Fibroblast of upper back skin (primary cell): ENCODE data around the gene IFT80.
A peak's percentile ranks its signal among the peaks of the same experiment; 100 is the strongest.
"Not testable (repeated sequence)": the region's sequence is repeated elsewhere in the genome, so short reads cannot be mapped to it uniquely, and the experiment has no call there.

Experiments
- DNase-seq: peaks from one replicate; pipeline ENCODE4 v3.0.0-alpha.2; 2013

IFT80 gene

DNA sequence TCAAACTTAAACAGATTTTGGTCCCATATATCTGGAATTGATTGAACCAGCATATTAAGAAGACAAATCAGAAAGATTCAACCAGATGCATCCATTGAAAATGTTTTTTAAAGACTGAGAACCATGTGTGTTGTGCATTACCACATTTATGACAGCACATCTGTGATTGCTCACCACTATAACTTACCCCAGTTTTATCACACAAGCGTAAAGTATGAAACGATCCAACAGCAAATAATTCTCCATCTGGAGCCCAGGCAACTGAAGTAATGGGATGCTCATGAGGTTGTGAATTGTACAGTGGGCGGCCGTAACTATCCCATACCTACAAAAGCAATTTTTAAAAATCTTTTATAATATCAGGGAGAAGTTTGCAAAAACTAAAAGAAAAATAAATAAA lies 43.2 kb downstream of the IFT80 start:
- DNase-seq: no peak

DNA sequence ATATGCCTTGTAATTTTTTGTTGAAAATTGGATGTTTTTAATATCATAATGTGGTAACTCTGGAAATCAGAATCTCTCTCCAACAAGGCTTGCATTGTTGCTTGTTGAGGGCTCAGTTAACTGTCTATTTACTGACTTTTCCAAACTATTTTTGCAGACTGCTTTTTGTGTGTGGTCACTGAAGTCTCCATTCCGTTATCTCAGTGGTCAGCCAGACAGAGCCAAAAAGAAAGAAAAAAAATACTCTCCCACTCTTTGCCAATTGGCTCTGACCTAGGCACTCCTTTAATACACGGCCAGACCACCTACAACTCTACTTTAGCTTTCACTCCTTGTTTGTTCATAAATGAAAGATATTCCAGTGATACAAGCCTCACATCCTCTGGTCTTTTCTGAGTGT lies 52.5 kb downstream of the IFT80 start:
- DNase-seq: no peak

DNA sequence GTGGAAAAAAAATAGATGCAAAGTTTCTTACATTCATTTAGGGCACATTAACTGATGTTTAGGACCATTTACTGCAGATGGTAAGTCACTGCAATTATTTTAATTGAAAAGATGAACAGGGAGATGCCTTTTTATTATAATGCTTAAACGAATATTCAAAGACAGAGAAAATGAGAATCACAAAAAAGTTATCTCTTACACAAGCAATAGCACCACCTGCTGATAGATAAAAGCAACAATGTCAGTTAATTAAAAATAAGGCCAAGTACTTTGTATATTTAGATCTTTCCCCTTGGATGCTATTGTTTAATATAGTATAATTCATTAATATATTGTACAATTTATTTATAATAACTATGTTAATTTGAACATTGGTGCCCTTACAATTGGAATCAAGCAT lies 55.9 kb downstream of the IFT80 start:
- DNase-seq: peak; percentile 45

DNA sequence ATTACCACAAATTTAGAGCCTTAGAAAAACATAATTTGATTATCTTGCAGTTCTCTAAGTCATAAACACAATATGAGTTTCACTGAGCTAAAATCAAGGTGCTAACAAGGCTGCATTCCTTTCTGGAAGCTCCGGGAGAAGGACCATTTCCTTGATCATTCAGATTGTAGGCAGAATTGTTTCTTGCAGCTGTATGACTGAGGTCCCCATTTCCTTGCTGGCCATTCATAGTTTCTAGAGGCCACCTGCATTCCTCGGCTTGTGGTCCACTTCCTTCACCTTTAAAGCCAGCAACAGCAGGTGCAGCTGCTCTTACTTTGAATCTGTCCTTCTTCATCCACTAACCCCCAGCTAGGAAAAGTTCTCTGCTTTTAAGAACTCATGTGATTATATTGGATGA lies 58.7 kb downstream of the IFT80 start:
- no peak for DNase-seq

DNA sequence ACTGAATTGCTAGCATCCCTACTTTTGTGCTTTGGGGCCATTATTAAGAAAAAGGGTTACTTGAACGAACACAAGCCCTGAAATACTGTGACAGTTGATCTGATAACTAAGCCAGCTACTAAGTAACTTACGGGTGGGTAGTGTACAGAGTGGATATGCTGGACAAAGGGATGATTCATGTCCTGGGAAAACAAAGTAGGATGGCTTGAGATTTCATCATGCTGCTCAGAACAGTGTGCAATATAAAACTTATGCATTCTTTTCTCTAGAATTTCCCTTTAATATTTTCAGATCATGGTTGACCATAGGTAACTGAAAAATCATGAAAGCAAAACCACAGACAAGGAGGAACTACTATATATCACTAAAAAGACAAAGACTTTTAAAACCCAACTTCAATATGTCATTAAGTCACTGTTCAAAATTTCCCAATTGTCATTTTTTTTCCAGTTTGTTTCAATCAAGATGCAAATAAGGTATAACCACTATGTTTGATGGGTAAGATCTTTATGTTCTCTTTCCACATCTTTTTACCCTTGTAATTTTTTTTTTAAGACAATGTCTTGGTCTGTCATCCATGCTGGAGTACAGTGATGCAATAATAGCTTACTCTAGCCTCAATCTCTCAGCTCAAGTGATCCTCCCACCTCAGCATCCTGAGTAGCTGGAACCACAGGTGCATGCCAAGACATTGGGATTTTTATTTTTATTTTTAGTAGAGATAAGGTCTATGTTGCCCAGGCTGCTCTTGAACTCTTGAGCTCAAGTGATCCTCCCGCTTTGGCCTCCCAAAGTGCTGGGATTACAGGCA lies 67.7 kb downstream of the IFT80 start:
- DNase-seq: peak; percentile 96

DNA sequence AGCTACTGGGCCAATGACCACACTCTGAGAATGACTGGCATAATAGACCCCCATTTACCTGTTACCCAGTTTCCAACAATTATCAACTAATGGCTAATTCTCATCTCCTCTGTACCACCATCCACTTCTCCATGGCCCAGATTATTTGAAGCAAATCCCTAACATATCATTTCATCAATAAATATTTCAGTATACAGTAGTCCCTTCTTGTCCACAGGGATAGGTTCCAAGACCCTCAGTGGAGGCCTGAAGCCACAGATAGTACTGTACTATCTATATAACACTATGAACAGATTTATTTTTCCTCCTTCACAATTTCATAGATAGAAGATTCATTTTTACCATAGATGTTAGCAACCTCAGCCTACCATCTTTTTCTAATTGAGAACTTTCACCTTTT lies 68.3 kb downstream of the IFT80 start:
- no peak for DNase-seq

DNA sequence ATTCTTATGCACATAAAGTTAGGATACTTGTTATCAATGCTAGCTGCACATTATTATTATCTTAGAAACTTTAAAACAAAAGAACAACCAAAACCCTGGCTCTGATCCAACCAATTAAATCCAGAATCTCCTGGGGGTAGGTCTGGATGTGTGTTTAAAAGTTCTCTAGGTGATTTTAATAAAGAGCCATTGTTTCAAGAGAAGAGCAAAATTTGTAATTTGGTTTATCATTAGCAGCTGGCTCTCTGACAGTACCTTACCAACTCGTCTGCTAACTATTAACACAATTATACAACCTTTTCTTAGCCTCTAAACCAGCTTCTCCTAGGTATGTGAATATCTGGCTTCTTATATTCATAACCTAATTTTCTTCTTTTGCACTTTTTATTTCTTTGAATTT lies 68.9 kb downstream of the IFT80 start:
- peak; percentile 6 for DNase-seq

DNA sequence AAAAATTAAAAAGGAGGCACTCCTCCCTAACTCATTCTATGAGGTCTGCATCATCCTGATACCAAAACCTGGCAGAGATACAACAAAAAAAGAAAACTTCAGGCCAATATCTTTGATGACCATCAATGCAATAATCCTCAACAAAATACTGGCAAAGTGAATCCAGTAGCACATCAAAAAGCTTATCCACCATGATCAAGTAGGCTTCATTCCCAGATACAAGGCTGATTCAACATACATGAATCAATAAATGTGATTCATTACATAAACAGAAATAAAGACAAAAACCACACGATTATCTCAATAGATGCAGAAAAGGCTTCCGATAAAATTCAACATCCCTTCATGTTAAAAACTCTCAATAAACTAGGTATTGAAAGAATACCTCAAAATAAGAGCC lies 72.7 kb downstream of the IFT80 start:
- peak; percentile 16 for DNase-seq

DNA sequence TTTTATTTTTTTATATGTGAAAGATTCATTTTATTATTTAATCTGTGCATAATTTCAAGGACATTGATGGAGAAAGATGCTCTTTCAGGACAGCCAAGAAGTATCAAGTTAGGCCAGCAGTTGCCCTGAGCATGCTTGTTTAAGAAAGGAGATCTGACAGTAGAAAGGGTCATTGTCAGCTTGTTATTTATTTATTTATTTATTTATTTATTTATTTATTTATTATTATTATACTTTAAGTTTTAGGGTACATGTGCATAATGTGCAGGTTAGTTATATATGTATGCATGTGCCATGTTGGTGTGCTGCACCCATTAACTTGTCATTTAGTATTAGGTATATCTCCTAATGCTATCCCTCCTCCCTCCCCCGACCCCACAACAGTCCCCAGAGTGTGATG lies 77.2 kb downstream of the IFT80 start:
- not testable (repeated sequence) for DNase-seq

DNA sequence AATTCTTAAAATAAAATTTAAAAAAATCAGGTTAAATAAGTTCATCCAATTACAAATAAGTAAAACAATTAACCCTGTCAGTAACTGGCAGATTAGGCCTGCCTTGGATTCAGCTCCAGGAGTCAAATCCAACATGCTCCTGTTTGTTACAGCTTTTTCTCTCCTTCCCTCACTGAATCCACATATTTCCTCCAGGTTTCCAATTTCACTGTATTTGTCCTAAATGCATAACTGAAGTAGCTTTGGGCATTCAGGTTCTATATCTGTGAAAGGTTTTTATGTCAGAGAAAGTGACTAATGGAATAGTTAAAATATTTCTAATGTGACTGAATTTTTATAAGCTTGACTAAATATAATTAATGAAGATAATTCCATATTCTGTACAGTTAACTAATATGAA lies 79.7 kb downstream of the IFT80 start:
- DNase-seq: peak; percentile 3

DNA sequence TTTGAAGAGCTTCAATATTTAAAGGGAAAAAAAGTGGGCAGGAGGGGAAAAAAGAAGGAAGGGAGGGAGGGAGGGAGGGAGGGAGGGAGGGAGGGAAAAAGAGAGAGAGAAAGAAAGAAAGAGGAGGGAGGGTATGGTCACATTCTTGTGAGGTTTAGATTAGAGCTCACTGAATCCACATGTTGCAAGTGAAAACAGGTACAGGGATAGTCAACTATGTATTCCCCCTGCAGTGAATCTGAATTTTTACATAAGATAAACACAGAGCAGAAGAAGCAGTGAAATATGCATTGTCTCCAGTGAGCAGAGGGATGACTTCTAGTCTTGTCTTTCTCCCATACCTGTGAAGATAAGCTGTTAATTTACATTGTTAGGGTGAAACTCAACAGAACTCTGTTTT lies 84.0 kb downstream of the IFT80 start:
- DNase-seq: no peak

DNA sequence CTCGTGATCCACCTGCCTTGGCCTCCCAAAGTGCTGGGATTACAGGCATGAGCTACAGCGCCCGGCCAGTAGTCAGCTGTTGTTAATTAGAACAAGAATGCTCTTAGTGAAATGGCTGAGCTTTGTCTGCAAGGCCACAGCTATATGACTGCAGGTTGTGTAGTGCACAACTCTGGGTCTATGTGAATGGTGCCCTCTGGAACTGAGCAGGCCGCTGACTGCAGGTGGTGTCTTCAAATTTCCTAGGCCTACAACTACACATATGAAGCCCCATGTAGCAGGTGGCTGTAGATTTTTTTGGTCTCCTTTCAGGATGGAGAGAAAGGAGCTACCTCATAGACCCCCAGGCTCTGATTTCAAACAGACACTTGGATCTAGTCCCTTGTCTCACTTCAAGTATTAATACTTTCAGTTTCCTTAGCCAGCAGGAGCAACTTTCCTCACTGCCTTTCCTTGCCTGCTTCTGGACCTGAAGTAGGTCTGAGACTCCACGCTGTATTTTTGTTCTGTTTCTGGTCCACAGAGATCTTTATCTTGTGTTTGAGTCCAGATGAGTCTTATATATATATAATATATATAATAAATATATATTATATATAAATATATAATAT lies 86.9 kb downstream of the IFT80 start:
- DNase-seq: no peak

DNA sequence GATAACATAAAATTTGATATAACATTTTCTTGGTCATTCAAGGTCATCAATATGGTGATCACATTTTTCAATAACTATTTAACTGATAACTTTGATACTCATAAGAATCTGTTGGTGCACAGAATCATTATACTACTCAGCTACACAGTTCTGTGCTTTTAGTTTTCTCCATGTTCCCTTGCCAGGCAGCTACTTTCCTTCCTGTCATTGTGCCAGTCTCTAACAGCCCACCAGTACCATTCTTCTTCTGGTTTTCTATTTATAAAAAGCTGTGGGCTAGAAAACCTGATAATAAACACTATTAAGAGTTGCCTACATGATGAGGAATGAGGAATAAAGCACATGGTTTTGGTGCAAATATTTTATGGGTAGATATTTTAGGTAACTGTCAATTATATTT lies 96.2 kb downstream of the IFT80 start:
- no peak for DNase-seq

DNA sequence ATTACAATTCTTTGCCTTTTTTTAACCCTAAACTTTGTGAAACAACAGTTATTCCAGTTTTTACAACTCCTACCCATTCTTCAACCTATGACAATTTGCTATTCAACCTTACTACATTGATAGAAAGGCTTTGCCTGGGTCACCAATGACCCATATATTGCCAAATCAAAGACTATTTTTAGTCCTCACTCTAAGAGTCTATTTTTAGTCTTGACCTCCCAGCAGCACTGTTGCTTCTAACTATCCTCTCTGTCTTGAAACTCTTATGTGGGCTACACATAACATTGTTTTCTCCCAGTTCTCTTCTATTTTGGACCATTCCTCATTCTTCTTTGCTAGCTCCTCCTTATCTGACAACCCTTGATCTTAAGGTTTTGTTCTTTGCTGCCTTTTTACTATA lies 102.4 kb downstream of the IFT80 start:
- DNase-seq: peak; percentile 25

DNA sequence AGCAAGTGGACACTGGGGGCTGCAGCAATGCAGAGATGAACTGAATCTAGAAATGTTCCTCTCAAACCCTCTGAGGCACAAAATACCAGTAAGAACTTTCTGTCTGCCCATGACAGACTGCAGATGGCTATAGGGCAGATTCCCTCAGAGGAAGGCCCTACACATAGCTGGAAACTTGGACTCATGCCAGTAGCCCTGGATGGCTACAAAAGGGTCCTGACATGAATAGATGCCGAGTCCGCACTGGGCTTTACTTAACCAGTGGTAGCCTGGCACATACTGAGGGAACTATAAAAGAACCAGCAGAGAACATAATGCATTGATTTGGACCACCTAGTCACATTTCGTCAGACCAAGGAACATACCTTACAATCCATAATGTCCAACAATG lies 107.1 kb downstream of the IFT80 start:
- DNase-seq: no peak

DNA sequence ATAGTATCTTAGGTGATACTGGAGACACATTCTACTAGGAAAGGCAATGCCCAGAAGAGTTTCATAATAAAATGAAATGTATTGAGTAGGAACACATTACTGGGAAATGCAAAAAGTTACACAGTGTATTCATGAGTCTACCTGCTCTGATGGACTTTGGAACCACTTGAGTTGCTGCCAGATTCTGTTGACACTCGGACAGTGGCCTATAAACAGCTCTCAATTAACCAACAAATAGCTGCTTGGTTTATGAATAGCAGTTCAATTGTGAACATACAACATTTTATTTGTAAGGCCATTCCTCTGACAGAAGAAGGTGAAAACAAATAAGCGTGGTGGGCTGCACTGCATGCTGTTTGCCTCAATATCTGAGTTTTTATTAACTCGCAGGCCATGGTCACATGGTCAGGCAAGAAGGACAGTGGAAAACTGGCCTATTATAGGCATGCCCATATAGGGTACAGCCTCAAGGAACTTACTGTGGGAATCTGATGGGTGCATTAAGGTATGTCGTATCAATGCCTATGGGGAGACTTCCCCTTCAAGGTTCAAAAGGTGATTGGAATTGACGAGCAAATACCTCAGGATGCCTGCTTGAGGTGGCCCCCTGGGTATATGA lies 107.6 kb downstream of the IFT80 start:
- DNase-seq: no peak

DNA sequence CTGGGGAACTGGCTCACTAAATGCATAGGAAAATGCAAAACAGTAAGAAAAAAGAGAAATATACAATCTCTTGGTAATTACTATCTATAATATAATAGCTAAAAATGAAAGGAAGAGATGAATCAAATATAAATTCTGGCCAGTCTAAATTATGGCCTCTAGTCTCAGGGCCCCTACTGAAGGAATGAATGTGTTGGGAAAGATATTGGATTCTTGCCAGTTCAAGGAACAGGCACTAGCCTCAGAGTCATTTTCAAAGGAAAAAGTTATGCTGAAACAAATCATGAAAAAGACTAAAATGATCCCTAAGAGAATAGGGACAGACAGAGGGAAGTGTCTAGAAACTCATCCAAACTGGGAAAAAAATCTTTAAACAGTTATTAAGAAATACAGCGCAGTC lies 111.4 kb downstream of the IFT80 start:
- peak; percentile 20 for DNase-seq

DNA sequence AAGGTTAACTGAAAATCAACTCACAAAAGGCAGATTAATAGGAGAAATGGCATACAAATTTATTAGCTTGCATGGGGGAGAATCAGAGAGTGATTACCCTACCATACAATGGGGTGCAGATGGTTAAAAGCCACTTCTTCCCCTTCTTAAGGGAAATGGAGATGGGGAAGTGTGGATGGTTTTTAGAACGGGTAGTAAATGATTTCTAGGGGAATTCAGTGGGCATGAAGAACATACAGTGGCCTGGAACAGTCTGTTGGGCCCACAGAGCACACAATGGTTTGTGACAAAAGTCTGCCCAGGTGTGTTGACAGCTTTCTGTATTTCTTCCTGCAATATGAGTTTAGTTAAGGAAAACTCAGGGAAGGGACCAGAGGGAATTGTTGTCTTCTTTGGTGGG lies 112.8 kb downstream of the IFT80 start:
- DNase-seq: no peak

DNA sequence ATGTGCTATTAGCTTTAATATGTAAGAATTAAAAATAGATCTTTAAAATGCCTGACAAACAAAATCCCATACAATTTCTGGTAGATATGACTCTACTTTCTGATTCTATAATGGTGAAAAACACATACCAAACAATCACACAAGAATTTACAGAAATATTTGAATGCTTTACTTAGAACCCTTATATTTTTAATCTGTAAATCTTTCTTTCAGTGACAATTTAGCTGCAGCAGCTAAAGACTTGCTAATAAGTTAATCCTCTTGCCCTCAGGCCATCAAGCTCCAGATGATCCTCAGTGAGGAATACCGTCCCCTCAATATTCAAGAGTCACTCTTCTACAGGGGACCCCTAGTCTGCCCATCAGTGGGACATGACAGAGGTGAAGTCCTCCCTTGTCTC lies 118.2 kb downstream of the IFT80 start:
- no peak for DNase-seq

DNA sequence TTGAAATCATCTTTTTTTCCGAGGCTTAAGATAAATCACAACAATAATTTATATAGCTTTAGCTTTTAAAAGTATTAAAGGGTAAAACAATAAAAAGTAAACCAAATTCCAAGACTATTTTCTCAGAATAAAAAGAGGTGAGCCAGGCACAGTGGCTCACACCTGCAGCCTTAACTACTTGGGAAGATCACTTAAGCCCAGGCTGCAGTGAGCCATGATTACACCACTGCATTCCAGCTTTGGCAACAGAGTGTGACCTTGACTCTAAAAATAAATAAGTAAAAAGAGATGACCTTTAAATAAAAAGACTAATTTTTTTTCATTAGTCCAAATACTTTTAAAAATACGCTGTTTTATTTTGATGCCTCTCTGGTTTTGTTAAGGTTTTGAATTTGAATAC lies 119.4 kb downstream of the IFT80 start:
- DNase-seq: no peak

DNA sequence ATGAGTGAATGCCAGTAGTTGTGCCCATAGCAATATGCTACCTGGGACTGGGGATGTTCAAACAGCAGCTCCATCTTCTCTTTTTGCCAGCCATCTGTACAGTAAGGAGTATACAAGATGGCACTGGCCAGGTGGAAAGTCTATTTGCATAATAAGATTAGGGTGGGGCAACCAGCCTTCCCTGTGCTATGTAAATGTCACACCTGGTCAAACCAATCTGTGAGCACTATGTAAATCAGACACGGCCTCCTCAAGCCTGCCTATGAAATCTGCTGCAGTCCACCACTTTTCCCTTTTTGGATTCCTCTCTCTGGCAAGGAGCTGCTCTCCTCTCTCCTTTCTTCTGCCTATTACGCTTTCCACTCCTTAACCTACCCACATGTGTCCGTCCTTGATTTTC lies 120.8 kb downstream of the IFT80 start:
- no peak for DNase-seq

DNA sequence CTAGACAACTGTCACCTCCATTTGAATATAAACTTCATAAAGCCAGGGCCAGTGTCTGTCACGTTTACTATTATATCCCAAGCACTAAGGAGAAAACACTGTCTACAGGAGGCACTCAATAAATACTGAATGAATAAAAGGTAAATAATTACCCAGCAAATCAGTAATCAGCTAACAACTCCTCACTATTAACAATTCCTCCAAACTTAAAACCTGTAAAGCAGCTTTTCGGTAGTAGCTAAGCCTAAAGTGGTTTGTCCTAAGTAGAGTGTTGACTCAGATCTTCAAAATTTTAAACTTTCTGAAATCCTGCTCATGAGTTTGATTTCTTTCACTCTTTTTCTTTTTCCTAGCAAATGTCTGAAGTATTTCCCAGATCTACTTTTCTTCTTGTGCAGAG lies 133.9 kb downstream of the IFT80 start:
- DNase-seq: no peak

DNA sequence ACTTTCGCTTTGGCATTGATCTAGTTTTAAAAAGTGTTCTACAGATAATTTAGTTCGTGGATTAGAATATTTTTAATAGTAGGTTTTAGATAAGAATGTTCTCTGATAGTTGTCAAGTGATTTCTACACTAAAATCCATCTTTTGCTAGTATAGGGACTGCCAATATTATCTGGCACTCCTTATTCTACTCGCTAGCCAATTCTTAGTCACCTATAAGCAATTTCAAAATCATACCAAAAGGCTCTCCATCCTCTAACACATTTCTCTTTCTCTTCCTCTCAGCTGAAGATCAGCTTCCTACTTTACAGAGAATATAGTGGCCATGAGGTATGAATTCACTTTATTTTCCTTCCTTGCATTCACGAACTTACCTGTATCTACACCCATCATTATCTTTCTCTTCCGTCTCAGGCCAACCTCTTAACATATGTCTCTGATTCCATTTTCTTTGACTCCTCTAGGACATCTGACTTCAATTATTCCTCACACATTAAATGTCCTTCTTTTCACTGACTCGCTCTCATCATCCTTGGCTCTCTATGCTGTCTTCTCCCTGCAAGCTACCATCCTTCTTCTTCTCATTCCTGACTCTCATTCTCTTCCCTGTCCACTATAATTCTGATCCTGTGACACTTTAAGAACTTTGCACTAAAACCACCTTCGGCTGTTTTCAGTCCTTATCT lies 138.3 kb downstream of the IFT80 start:
- DNase-seq: peak; percentile 23

DNA sequence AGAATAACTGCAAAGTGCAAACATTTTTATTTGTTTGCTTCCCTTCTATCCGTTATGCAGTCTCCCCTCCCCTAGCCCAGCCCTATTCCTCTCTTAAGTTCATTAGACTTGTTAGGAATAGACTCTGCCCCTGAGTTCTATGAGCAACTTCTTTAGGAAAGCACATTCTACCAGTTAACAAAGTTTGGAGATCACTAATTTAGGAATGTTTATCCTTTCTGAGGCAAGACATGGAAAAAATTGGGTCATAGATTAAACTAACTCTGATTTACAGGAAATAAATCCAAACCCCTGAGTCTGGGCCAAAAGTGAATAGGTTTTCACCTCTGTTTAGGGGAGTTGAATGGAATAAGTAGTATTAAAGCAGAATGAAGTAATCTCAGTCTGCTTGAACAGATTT lies 139.4 kb downstream of the IFT80 start:
- DNase-seq: peak; percentile 17
